HEK293 (cell line): Measurements from ENCODE around the gene SRGAP2C.
"Not testable (repeated sequence)": the region's sequence is repeated elsewhere in the genome, so short reads cannot be mapped to it uniquely, and the experiment has no call there.

Experiments used
- CTCF ChIP-seq: fragments of 450-650 bp; formaldehyde crosslinking; IDR thresholded peaks from 2 replicates; pipeline ENCODE4 v1.5.1; 2016; ENCODE audit warnings: missing biosample characterization, missing genetic modification characterization
- KLF1 ChIP-seq: fragments of 450-650 bp; formaldehyde crosslinking; IDR thresholded peaks from 2 replicates; pipeline ENCODE4 v1.5.1; 2016; ENCODE audit warnings: missing biosample characterization, missing genetic modification characterization
- KLF7 ChIP-seq: fragments of 450-650 bp; formaldehyde crosslinking; IDR thresholded peaks from 2 replicates; pipeline ENCODE4 v1.5.1; 2016; ENCODE audit warnings: missing biosample characterization, missing genetic modification characterization, borderline replicate concordance
- ZNF148 ChIP-seq: fragments of 450-650 bp; formaldehyde crosslinking; IDR thresholded peaks from 2 replicates; pipeline ENCODE4 v1.5.0; 2017; ENCODE audit warnings: missing biosample characterization, missing genetic modification characterization, borderline replicate concordance
- ZNF174 ChIP-seq: fragments of 450-650 bp; formaldehyde crosslinking; IDR thresholded peaks from 2 replicates; pipeline ENCODE4 v1.5.0; 2017; ENCODE audit warnings: missing biosample characterization, mild to moderate bottlenecking, missing genetic modification characterization
- ZNF24 ChIP-seq: fragments of 450-650 bp; formaldehyde crosslinking; IDR thresholded peaks from 2 replicates; pipeline ENCODE4 v1.5.1; 2016; ENCODE audit warnings: missing biosample characterization, missing genetic modification characterization
- ZNF513 ChIP-seq: fragments of 450-650 bp; IDR thresholded peaks from 2 replicates; pipeline ENCODE4 v1.5.1; 2018; ENCODE audit warnings: missing biosample characterization, missing genetic modification characterization

- not testable (repeated sequence) for TF ChIP-seq KLF7 (tag by site-specific recombination); CTCF; ZNF24 (tag by site-specific recombination); ZNF513 (tag by site-specific recombination); ZNF174 (tag by site-specific recombination); ZNF148 (tag by site-specific recombination); KLF1 (tag by site-specific recombination)
These were observed 211.0 kb downstream of the SRGAP2C start for GRCh38 chr1:121395718-121396201.
